Myocyte (in vitro differentiated cells): Measurements from ENCODE around the gene SLC52A3. TPM values are rescaled to one million over a fixed set of nuclear protein-coding genes. Genes with fewer than 3 reads are reported as not detected.

ENCODE experiments used
- DNase-seq: peaks from one replicate; pipeline ENCODE4 v3.0.0-alpha.2; 2012; ENCODE audit warnings: low read depth
- total RNA-seq: library from RNA; depleted of rRNA; stranded (reverse); fragments of >200 nt; gene quantifications from 2 replicates; pipeline ENCODE4 v1.2.3, GENCODE V29; 2014

SLC52A3 gene
- total RNA-seq, 1 donor from 2014 or later = not detected

GRCh38 chr20:770691-771090, 2.4 kb upstream of the SLC52A3 start:
- no peak for DNase-seq

GRCh38 chr20:766906-767305, 1.4 kb downstream of the SLC52A3 start:
- no peak for DNase-seq

GRCh38 chr20:764255-764654, 4.0 kb downstream of the SLC52A3 start:
- no peak for DNase-seq

- no peak for DNase-seq
These were observed 6.6 kb downstream of the SLC52A3 start for GRCh38 chr20:761418-762381.

- DNase-seq = no peak
These were observed 7.4 kb downstream of the SLC52A3 start for GRCh38 chr20:760751-761417.

- no peak for DNase-seq
These were observed 10.8 kb downstream of the SLC52A3 start for GRCh38 chr20:757506-757905.

- no peak for DNase-seq
These were observed 12.4 kb downstream of the SLC52A3 start for GRCh38 chr20:755941-756340.

GRCh38 chr20:754904-755303, 13.4 kb downstream of the SLC52A3 start:
- DNase-seq = no peak

GRCh38 chr20:753897-754635, 14.2 kb downstream of the SLC52A3 start:
- no peak for DNase-seq

GRCh38 chr20:753136-753535, 15.2 kb downstream of the SLC52A3 start:
- DNase-seq = no peak

- DNase-seq = no peak
These were observed 16.0 kb downstream of the SLC52A3 start for GRCh38 chr20:752291-752690.

- no peak for DNase-seq
These were observed 16.5 kb downstream of the SLC52A3 start for GRCh38 chr20:751761-752160.

GRCh38 chr20:750801-751200, 17.5 kb downstream of the SLC52A3 start:
- DNase-seq = no peak

GRCh38 chr20:745683-746301, 22.5 kb downstream of the SLC52A3 start:
- no peak for DNase-seq

GRCh38 chr20:742156-742555, 26.1 kb downstream of the SLC52A3 start:
- no peak for DNase-seq

- no peak for DNase-seq
These were observed 26.7 kb downstream of the SLC52A3 start for GRCh38 chr20:741620-742019.

- DNase-seq = no peak
These were observed 28.1 kb downstream of the SLC52A3 start for GRCh38 chr20:740162-740561.

- no peak for DNase-seq
These were observed 28.6 kb downstream of the SLC52A3 start for GRCh38 chr20:739736-740135.

GRCh38 chr20:733861-734260, 34.4 kb downstream of the SLC52A3 start:
- no peak for DNase-seq

- no peak for DNase-seq
These were observed 35.6 kb downstream of the SLC52A3 start for GRCh38 chr20:732727-733126.

- no peak for DNase-seq
These were observed 36.3 kb downstream of the SLC52A3 start for GRCh38 chr20:731891-732560.
